Astrocyte (in vitro differentiated cells and primary cell): Measurements from ENCODE around the gene DUSP21. TPM values are rescaled to one million over a fixed set of nuclear protein-coding genes. Genes with fewer than 3 reads are reported as not detected.

Experiments
- DNase-seq: peaks from one replicate; pipeline ENCODE4 v3.0.0-alpha.2; 2010; ENCODE audit warnings: low read depth
- FAIRE-seq: peaks from 2 replicates; lab custom pipeline; 2011; peaks lifted over from hg19 to GRCh38; lab: Jason Lieb, UNC
- H2AFZ ChIP-seq: 2 replicates; pipeline ENCODE4 v1.6.0; 2012; ENCODE audit warnings: low read depth, low read length, inconsistent platforms
- H3K27ac ChIP-seq: 2 replicates; pipeline ENCODE4 v1.5.1; 2011; ENCODE audit warnings: low read depth, low read length, inconsistent platforms
- H3K27me3 ChIP-seq: 2 replicates; pipeline ENCODE4 v1.6.0; 2011; ENCODE audit warnings: low read length, inconsistent platforms; ENCODE audit not compliant: insufficient read depth
- H3K36me3 ChIP-seq: 2 replicates; pipeline ENCODE4 v1.5.1; 2011; ENCODE audit warnings: low read length, inconsistent platforms; ENCODE audit not compliant: insufficient read depth
- H3K4me1 ChIP-seq: 2 replicates; pipeline ENCODE4 v1.5.1; 2011; ENCODE audit warnings: low read length, inconsistent platforms; ENCODE audit not compliant: insufficient read depth
- H3K4me2 ChIP-seq: 2 replicates; pipeline ENCODE4 v1.6.0; 2012; ENCODE audit warnings: low read length, inconsistent platforms
- H3K4me3 ChIP-seq: 2 replicates; pipeline ENCODE4 v1.5.1; 2011; ENCODE audit warnings: low read depth, mild to moderate bottlenecking, low read length, inconsistent platforms; ENCODE audit not compliant: insufficient read depth
- H3K79me2 ChIP-seq: 2 replicates; pipeline ENCODE4 v1.6.0; 2012; ENCODE audit warnings: mild to moderate bottlenecking, low read length, inconsistent platforms; ENCODE audit not compliant: insufficient read depth
- H3K9ac ChIP-seq: 2 replicates; pipeline ENCODE4 v1.6.0; 2012; ENCODE audit warnings: mild to moderate bottlenecking, low read length, inconsistent platforms
- H3K9me3 ChIP-seq: 2 replicates; pipeline ENCODE4 v1.5.1; 2012; ENCODE audit warnings: low read depth, mild to moderate bottlenecking, low read length, inconsistent platforms; ENCODE audit not compliant: insufficient read depth
- H4K20me1 ChIP-seq: 2 replicates; pipeline ENCODE4 v1.6.0; 2012; ENCODE audit warnings: low read length, inconsistent platforms; ENCODE audit not compliant: insufficient read depth
- H3K27ac Mint-ChIP-seq: one replicate; pipeline ENCODE4 v1.8.0; 2021; ENCODE audit warnings: mild to moderate bottlenecking, mixed read lengths; ENCODE audit not compliant: unreplicated experiment
- H3K27me3 Mint-ChIP-seq: one replicate; pipeline ENCODE4 v1.8.0; 2021; ENCODE audit warnings: low read depth, mixed read lengths; ENCODE audit not compliant: unreplicated experiment
- H3K36me3 Mint-ChIP-seq: one replicate; pipeline ENCODE4 v1.8.0; 2021; ENCODE audit warnings: low read depth, mixed read lengths; ENCODE audit not compliant: unreplicated experiment
- H3K4me1 Mint-ChIP-seq: one replicate; pipeline ENCODE4 v1.8.0; 2021; ENCODE audit warnings: low read depth, mixed read lengths; ENCODE audit not compliant: unreplicated experiment
- H3K4me3 Mint-ChIP-seq: one replicate; pipeline ENCODE4 v1.8.0; 2021; ENCODE audit warnings: mild to moderate bottlenecking, moderate library complexity, mixed read lengths; ENCODE audit not compliant: unreplicated experiment
- H3K9me3 Mint-ChIP-seq: one replicate; pipeline ENCODE4 v1.8.0; 2021; ENCODE audit warnings: mild to moderate bottlenecking, mixed read lengths; ENCODE audit not compliant: unreplicated experiment
- CTCF ChIP-seq: IDR thresholded peaks from 2 replicates; pipeline ENCODE4 v1.5.1; 2011; ENCODE audit warnings: low read depth, mild to moderate bottlenecking, inconsistent platforms, low read length, moderate library complexity; ENCODE audit not compliant: insufficient read depth
- EZH2 ChIP-seq: IDR thresholded peaks from 2 replicates; pipeline ENCODE4 v1.6.1; 2012; ENCODE audit warnings: mild to moderate bottlenecking, low read length, inconsistent platforms; ENCODE audit not compliant: insufficient read depth
- total RNA-seq: library from RNA; stranded (reverse); gene quantifications from 2 replicates; pipeline ENCODE4 v1.2.1, GENCODE V29; 2021

Gene DUSP21
- total RNA-seq, 1 donor from 2014 or later: not detected

- Histone ChIP-seq H3K36me3 (no peaks in the 10 kb centered on the region), H3K9me3 (no peaks in the 10 kb centered on the region), H3K4me3 (peak overlapping the region; percentile 86), H3K9ac (peak overlapping the region; percentile 89), H3K4me1 (no peaks in the 10 kb centered on the region), H4K20me1 (peaks cover 24% of the 10 kb centered on the region), H3K27me3 (no peaks in the 10 kb centered on the region), H3K4me2 (peak overlapping the region; percentile 85), H3K27ac (peak overlapping the region; percentile 88), H3K79me2 (peaks cover 51% of the 10 kb centered on the region), H2AFZ (peak overlapping the region; percentile 77)
- Mint-ChIP-seq H3K36me3 (no peaks in the 10 kb centered on the region), H3K27me3 (no peaks in the 10 kb centered on the region), H3K9me3 (no peaks in the 10 kb centered on the region), H3K27ac (peak overlapping the region; percentile 86), H3K4me1 (peaks cover 4% of the 10 kb centered on the region), H3K4me3 (peak overlapping the region; percentile 89)
- DNase-seq: peak; percentile 22
- TF ChIP-seq CTCF: no peak
- TF ChIP-seq EZH2: no peak
- FAIRE-seq: no peak
These were observed 28.4 kb downstream of the DUSP21 start for GRCh38 chrX:44871931-44872820.

- peak within 1 kb of the TSS; percentile 99 for H3K4me2 ChIP-seq
- Mint-ChIP-seq H3K4me3 (peak within 1 kb of the TSS; percentile 97), H3K9me3 (no peaks in the 10 kb centered on the region), H3K36me3 (no peaks in the 10 kb centered on the region), H3K4me1 (peaks cover 4% of the 10 kb centered on the region), H3K27me3 (no peaks in the 10 kb centered on the region), H3K27ac (peak within 1 kb of the TSS; percentile 91)
- peak within 1 kb of the TSS; percentile 86 for H3K4me3 ChIP-seq
- DNase-seq (peak; percentile 95), FAIRE-seq (peak; percentile 97)
- no peaks in the 10 kb centered on the region for H3K36me3 ChIP-seq
- H3K4me1 ChIP-seq: no peaks in the 10 kb centered on the region
- peak within 1 kb of the TSS; percentile 88 for H3K27ac ChIP-seq
- peaks cover 24% of the 10 kb centered on the region for H4K20me1 ChIP-seq
- H3K9ac ChIP-seq: peak within 1 kb of the TSS; percentile 96
- H3K27me3 ChIP-seq: no peaks in the 10 kb centered on the region
- H3K79me2 ChIP-seq: peaks cover 59% of the 10 kb centered on the region
- H3K9me3 ChIP-seq: no peaks in the 10 kb centered on the region
- TF ChIP-seq CTCF (no peak), EZH2 (no peak)
- H2AFZ ChIP-seq: peak within 1 kb of the TSS; percentile 77
These were observed 29.1 kb downstream of the DUSP21 start, which contains the start of gene KDM6A for GRCh38 chrX:44872821-44873414. Gene KDM6A, plus strand, starts transcription at chrX:44873188. Its CDS starts 364 bp downstream, at chrX:44873552.
